ENCODE results near the gene AAK1.
"Not testable (repeated sequence)": the region's sequence is repeated elsewhere in the genome, so short reads cannot be mapped to it uniquely, and the experiment has no call there.

DNA sequence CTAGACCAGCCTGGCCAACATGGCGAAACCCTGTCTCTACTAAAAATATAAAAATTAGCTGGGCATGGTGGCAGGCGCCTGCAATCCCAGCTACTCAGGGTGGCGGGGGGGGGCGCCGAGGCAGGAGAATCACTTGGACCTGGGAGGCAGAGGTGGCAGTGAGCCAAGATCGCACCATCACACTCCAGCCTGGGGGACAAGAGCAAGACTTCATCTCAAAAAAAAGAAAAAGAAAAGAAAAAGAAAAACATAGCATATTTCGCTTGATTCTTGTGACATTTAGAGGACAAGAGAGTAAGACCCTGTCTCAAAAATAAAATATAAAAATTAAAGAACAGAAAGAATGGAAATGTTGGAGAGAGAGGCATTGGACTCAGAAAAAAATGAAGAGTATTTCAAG, 224.4 kb downstream of the AAK1 start:
- TF ChIP-seq, protein P1, sequence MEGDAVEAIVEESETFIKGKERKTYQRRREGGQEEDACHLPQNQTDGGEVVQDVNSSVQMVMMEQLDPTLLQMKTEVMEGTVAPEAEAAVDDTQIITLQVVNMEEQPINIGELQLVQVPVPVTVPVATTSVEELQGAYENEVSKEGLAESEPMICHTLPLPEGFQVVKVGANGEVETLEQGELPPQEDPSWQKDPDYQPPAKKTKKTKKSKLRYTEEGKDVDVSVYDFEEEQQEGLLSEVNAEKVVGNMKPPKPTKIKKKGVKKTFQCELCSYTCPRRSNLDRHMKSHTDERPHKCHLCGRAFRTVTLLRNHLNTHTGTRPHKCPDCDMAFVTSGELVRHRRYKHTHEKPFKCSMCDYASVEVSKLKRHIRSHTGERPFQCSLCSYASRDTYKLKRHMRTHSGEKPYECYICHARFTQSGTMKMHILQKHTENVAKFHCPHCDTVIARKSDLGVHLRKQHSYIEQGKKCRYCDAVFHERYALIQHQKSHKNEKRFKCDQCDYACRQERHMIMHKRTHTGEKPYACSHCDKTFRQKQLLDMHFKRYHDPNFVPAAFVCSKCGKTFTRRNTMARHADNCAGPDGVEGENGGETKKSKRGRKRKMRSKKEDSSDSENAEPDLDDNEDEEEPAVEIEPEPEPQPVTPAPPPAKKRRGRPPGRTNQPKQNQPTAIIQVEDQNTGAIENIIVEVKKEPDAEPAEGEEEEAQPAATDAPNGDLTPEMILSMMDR (IDR thresholded peaks at IDR 0.05; ENCODE audit: low read depth, low read length), result not testable (repeated sequence)
- not testable (repeated sequence) for TF ChIP-seq EZH2phosphoT487 (IDR thresholded peaks at IDR 0.05; ENCODE audit: low read depth)

Data from OCI-LY3 (cell line).